Neuronal stem cell (in vitro differentiated cells): Measurements from ENCODE around the gene WNK3.

Source experiments
- DNase-seq: peaks from one replicate; pipeline ENCODE4 v3.0.0-alpha.2; 2013; ENCODE audit warnings: low spot score
- H2AFZ ChIP-seq: one replicate; pipeline ENCODE4 v1.6.1; 2013; ENCODE audit warnings: mild to moderate bottlenecking, low read length, inconsistent platforms
- H2AK5ac ChIP-seq: 2 replicates; pipeline ENCODE4 v1.6.1; 2013; ENCODE audit warnings: low read depth, mild to moderate bottlenecking, inconsistent platforms, low read length, moderate library complexity, mixed read lengths
- H2BK120ac ChIP-seq: 2 replicates; pipeline ENCODE4 v1.6.1; 2013; ENCODE audit warnings: low read depth, mild to moderate bottlenecking, inconsistent platforms, low read length, moderate library complexity, mixed read lengths
- H2BK12ac ChIP-seq: one replicate; pipeline ENCODE4 v1.6.1; 2013; ENCODE audit warnings: low read length, inconsistent platforms
- H2BK15ac ChIP-seq: 2 replicates; pipeline ENCODE4 v1.6.1; 2013; ENCODE audit warnings: mild to moderate bottlenecking, low read length, inconsistent platforms, mixed read lengths
- H2BK5ac ChIP-seq: one replicate; pipeline ENCODE4 v1.6.1; 2013; ENCODE audit warnings: inconsistent platforms, mild to moderate bottlenecking, low read length, moderate library complexity
- H3K14ac ChIP-seq: one replicate; pipeline ENCODE4 v1.6.1; 2013; ENCODE audit warnings: low read length, inconsistent platforms
- H3K18ac ChIP-seq: 2 replicates; pipeline ENCODE4 v1.6.1; 2013; ENCODE audit warnings: low read length, inconsistent platforms
- H3K23ac ChIP-seq: 2 replicates; pipeline ENCODE4 v1.6.1; 2013; ENCODE audit warnings: low read depth, mild to moderate bottlenecking, mixed read lengths, low read length, inconsistent platforms; ENCODE audit not compliant: poor library complexity
- H3K27ac ChIP-seq: replicated peaks from 3 replicates; pipeline ENCODE4 v1.5.1; 2013; ENCODE audit warnings: low read length, inconsistent platforms
- H3K27me3 ChIP-seq, 3 experiments: 2 replicates each; pipeline ENCODE4 v1.6.1; 2013; ENCODE audit warnings: low read length in 3 of 3, mild to moderate bottlenecking in 2 of 3, inconsistent platforms in 1 of 3, low read depth in 1 of 3, mixed read lengths in 1 of 3, moderate library complexity in 1 of 3; ENCODE audit not compliant: control insufficient read depth in 3 of 3, insufficient read depth in 3 of 3
- H3K36me3 ChIP-seq, 2 donors: replicated peaks in 1 of 2; 2 replicates each; pipeline ENCODE4 v1.6.1; 2013; ENCODE audit warnings: low read length in 2 of 2; ENCODE audit not compliant: control insufficient read depth in 2 of 2, insufficient read depth in 2 of 2
- H3K4ac ChIP-seq: 2 replicates; pipeline ENCODE4 v1.6.1; 2013; ENCODE audit warnings: inconsistent platforms, mild to moderate bottlenecking, low read length, moderate library complexity
- H3K4me1 ChIP-seq, 2 donors: 1 replicate in 1 of 2; 2 replicates in 1 of 2; pipeline ENCODE4 v1.6.1; 2013; ENCODE audit warnings: low read length in 2 of 2, low read depth in 1 of 2; ENCODE audit not compliant: control insufficient read depth in 2 of 2, insufficient read depth in 1 of 2
- H3K4me2 ChIP-seq: one replicate; pipeline ENCODE4 v1.6.1; 2013; ENCODE audit warnings: mild to moderate bottlenecking, low read length, inconsistent platforms; ENCODE audit not compliant: insufficient read depth, poor library complexity, severe bottlenecking
- H3K4me3 ChIP-seq, 2 donors: 2 replicates each; pipeline ENCODE4 v1.5.1; 2013; ENCODE audit warnings: low read length in 2 of 2, mild to moderate bottlenecking in 2 of 2, inconsistent platforms in 1 of 2, moderate library complexity in 1 of 2
- H3K79me1 ChIP-seq: one replicate; pipeline ENCODE4 v1.6.1; 2013; ENCODE audit warnings: low read depth, mild to moderate bottlenecking, inconsistent platforms, low read length, moderate library complexity
- H3K9ac ChIP-seq: one replicate; pipeline ENCODE4 v1.6.1; 2013; ENCODE audit warnings: mild to moderate bottlenecking, low read depth, low read length, inconsistent platforms; ENCODE audit not compliant: poor library complexity
- H3K9me3 ChIP-seq, 2 donors: replicated peaks in 1 of 2; 2 replicates each; pipeline versions ENCODE3 to v1.6.1; 2013; ENCODE audit warnings: low read length in 2 of 2, mild to moderate bottlenecking in 2 of 2, inconsistent platforms in 1 of 2, low read depth in 1 of 2, mixed read lengths in 1 of 2, moderate library complexity in 1 of 2; ENCODE audit not compliant: control insufficient read depth in 2 of 2, insufficient read depth in 1 of 2
- H4K8ac ChIP-seq: one replicate; pipeline ENCODE4 v1.6.1; 2013; ENCODE audit warnings: low read depth, mild to moderate bottlenecking, inconsistent platforms, low read length, moderate library complexity
- H4K91ac ChIP-seq: one replicate; pipeline ENCODE4 v1.6.1; 2013; ENCODE audit warnings: low read length, low read depth, mild to moderate bottlenecking, inconsistent platforms; ENCODE audit not compliant: poor library complexity
- WGBS, 2 donors: extraction: QIAGEN DNeasy Blood & Tissue Kit; methylation state at CpG; one replicate each; pipeline ENCODE4 v1.1.7; 2013; ENCODE audit warnings: missing lambda C conversion rate in 2 of 2, mixed read lengths in 1 of 2; ENCODE audit not compliant: insufficient read length in 2 of 2, insufficient replicate concordance in 1 of 2; ENCODE audit errors: extremely low coverage in 2 of 2; 5-methylcytosine and 5-hydroxymethylcytosine counted together

Gene WNK3

DNA sequence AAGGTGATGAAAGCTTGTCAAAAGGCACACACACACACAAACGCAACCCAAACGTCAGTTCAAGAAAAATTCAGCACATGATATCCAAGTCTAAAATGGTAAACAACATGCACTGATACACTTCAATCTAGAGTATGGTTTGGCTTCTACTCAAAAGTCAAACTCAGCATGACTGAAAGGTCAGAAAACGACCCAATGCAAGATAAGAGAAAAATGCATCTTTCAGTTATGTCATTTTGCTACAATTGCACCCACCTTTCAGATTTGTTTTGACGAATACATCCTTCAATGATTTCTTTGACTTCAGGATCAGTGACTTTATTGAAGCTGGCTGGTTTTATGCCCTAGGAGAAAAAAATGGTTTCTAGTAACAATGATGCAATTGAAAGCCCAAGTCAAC is 56.3 kb downstream of the WNK3 start:
- H3K79me1 ChIP-seq, result no peaks in the 10 kb centered on the region
- H3K18ac ChIP-seq, result no peak overlapping the region
- no peak overlapping the region for H2BK12ac ChIP-seq
- no peak overlapping the region for H3K27ac ChIP-seq
- H3K36me3 ChIP-seq, result peaks cover 0 to 16% of the 10 kb centered on the region in 2 donors
- H3K14ac ChIP-seq, result no peak overlapping the region
- no peaks in the 10 kb centered on the region for H3K9me3 ChIP-seq
- H3K23ac ChIP-seq, result no peak overlapping the region
- H3K4ac ChIP-seq, result no peak overlapping the region
- no peak overlapping the region for H4K91ac ChIP-seq
- no peak overlapping the region for H2BK5ac ChIP-seq
- no peak overlapping the region for H3K4me2 ChIP-seq
- H3K4me1 ChIP-seq, result no peaks in the 10 kb centered on the region
- no peak overlapping the region for H2AK5ac ChIP-seq
- no peak overlapping the region for H3K4me3 ChIP-seq
- no peak overlapping the region for H2AFZ ChIP-seq
- H2BK120ac ChIP-seq, result no peak overlapping the region
- no peaks in the 10 kb centered on the region for H3K27me3 ChIP-seq
- no peak overlapping the region for H4K8ac ChIP-seq
- H2BK15ac ChIP-seq, result no peak overlapping the region
- no CpG with 5 or more reads among the region's 4 CpGs for WGBS, 2 donors
- no peak for DNase-seq
- no peak overlapping the region for H3K9ac ChIP-seq

GRCh38 chrX:54294306-54294705 is 63.5 kb downstream of the WNK3 start:
- Histone ChIP-seq H3K4ac (no peak overlapping the region), H3K36me3 (peaks cover 2 to 59% of the 10 kb centered on the region in 2 donors), H3K79me1 (no peaks in the 10 kb centered on the region), H3K18ac (no peak overlapping the region), H4K8ac (no peak overlapping the region), H3K23ac (no peak overlapping the region), H3K9ac (no peak overlapping the region), H2AFZ (no peak overlapping the region), H2BK15ac (no peak overlapping the region), H3K27me3 (no peaks in the 10 kb centered on the region), H2BK12ac (no peak overlapping the region), H3K27ac (no peak overlapping the region), H2AK5ac (no peak overlapping the region), H3K4me3 (no peak overlapping the region), H4K91ac (no peak overlapping the region), H3K4me2 (no peak overlapping the region), H3K9me3 (no peaks in the 10 kb centered on the region), H2BK5ac (no peak overlapping the region), H3K14ac (no peak overlapping the region), H2BK120ac (no peak overlapping the region), H3K4me1 (no peaks in the 10 kb centered on the region)
- no peak for DNase-seq
- WGBS, 2 donors, result no CpG with 5 or more reads among the region's 2 CpGs

- Histone ChIP-seq H3K27me3 (no peaks in the 10 kb centered on the region), H3K23ac (no peak overlapping the region), H3K4me1 (no peaks in the 10 kb centered on the region), H2BK5ac (no peak overlapping the region), H3K36me3 (peaks cover 11 to 71% of the 10 kb centered on the region in 2 donors), H3K14ac (no peak overlapping the region), H3K4ac (no peak overlapping the region), H2BK120ac (no peak overlapping the region), H2BK12ac (no peak overlapping the region), H3K79me1 (no peaks in the 10 kb centered on the region), H3K9ac (no peak overlapping the region), H3K4me3 (no peak overlapping the region), H3K27ac (no peak overlapping the region), H4K8ac (no peak overlapping the region), H2AK5ac (no peak overlapping the region), H2BK15ac (no peak overlapping the region), H3K4me2 (no peak overlapping the region), H4K91ac (no peak overlapping the region), H2AFZ (no peak overlapping the region), H3K18ac (no peak overlapping the region), H3K9me3 (no peaks in the 10 kb centered on the region)
- no peak for DNase-seq
- no CpG with 5 or more reads among the region's 2 CpGs for WGBS, 2 donors
Measured at GRCh38 chrX:54292755-54293154, 65.1 kb downstream of the WNK3 start.

DNA sequence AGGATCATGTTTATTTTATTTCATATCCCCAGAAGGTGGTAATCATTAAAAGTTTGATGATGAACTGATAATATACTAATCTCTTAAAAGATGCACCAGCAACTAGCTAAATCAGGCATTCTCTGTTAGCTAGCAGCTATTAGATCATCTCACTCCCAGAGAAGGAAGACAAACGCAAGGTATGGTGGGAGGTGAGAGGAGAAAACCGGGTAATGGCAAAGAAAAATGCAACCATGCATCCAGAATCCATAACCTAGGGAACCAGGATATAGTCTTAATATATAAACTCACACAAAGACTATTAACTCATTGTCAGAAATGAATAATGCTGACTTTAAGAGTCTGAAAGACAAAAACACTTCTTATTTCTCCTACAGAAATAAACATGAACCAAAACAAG is 66.1 kb downstream of the WNK3 start:
- no CpG with 5 or more reads among the region's 2 CpGs for WGBS, 2 donors
- no peak overlapping the region for H2BK15ac ChIP-seq

More for the DNA sequence above, 66.1 kb downstream of the WNK3 start:
- H3K9me3 ChIP-seq, result no peaks in the 10 kb centered on the region
- no peak overlapping the region for H3K27ac ChIP-seq
- H4K8ac ChIP-seq, result no peak overlapping the region
- no peaks in the 10 kb centered on the region for H3K4me1 ChIP-seq
- no peak overlapping the region for H3K23ac ChIP-seq
- H2AK5ac ChIP-seq, result no peak overlapping the region
- H2BK5ac ChIP-seq, result no peak overlapping the region
- peaks cover 11 to 72% of the 10 kb centered on the region in 2 donors for H3K36me3 ChIP-seq
- no peak overlapping the region for H4K91ac ChIP-seq
- no peak overlapping the region for H2BK12ac ChIP-seq
- H3K9ac ChIP-seq, result no peak overlapping the region
- no peak overlapping the region for H3K14ac ChIP-seq
- DNase-seq, result no peak
- H2AFZ ChIP-seq, result no peak overlapping the region
- H3K18ac ChIP-seq, result no peak overlapping the region
- H2BK120ac ChIP-seq, result no peak overlapping the region
- no peak overlapping the region for H3K4ac ChIP-seq
- no peaks in the 10 kb centered on the region for H3K79me1 ChIP-seq
- H3K4me3 ChIP-seq, result no peak overlapping the region
- H3K27me3 ChIP-seq, result no peaks in the 10 kb centered on the region
- no peak overlapping the region for H3K4me2 ChIP-seq
